ENCODE results near the gene SNTG2.

SNTG2 gene

GRCh38 chr2:929011-929735, 21.5 kb upstream of the SNTG2 start:
- no peak for DNase-seq

DNA sequence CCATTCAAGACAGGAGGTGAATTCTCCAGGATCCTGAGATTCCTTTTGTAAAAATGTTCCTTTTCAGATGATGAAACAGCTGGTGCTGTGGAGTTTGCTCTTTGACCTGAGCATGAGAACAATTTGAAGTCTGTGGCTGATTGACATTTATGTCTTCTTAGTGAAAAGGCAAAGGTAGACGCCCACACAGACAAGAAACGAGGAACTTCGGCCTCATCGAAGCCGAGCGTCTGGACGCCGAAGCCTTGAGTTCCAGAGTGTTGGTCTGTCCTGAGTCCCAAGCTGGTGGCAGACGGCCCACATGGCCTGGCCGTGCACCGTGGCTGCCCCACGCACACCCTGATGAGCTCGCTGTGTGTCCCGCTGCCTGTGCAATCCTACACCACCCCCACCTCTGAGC, 20.7 kb upstream of the SNTG2 start:
- DNase-seq, result no peak

GRCh38 chr2:930935-931334, 19.7 kb upstream of the SNTG2 start:
- no peak for DNase-seq

DNA sequence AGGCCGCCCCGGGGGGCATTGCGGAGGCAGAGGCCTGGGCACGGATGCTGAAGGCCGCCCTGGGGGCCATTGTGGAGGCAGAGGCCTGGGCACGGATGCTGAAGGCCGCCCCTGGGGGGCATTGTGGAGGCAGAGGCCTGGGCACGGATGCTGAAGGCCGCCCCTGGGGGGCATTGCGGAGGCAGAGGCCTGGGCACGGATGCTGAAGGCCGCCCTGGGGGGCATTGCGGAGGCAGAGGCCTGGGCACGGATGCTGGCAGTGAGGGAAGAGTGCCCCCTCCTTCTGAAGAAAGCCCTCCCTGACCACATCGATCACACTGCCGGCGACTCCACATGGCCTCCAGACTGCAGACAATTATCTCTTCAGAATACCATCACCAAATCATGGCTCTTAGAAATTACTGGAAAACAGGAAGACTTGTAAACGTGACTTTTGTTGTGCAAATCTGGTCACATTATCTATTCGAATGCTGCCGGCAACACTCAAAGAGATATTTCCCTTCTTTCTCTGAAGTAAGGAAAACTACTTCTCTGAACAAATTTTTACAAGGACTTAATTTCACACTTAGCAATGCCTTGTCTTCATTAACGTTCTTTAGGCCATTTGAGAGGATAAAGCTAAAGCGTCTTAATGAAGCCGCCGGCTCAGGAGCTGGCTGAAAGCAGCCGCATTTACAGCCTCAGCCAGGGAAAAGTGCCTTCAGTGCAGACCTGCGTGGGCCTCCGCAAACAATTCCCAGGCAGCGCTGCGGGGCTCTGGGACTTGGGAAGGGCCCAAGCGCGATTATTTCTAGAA, 18.1 kb upstream of the SNTG2 start:
- no peak for DNase-seq

DNA sequence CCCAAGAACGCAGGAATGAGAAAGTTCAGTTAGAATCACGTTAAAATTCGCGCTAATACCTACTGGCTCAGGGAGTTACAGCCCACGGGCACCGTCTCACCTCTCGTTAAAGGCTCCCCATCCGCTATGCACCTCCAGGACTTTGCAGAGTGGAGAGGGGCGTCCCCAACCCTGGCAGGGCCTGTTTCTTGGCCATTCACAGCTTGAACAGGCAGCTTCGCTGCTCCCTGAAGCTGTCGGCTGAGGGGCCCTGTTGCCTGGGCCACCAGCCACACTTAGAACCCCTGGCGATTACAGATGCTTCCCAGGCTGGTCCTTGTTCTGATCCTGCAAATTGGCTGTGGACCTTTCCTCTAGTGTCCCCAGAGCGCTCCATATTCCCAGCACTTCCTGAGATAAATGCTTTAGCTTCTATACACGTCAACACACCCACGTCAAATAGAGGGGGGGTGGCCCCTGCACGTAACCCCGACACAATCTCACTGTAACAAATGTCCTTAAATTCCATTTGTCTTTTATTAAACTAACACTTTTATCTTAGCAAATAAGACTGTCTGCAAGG, 16.8 kb upstream of the SNTG2 start:
- no peak for DNase-seq

DNA sequence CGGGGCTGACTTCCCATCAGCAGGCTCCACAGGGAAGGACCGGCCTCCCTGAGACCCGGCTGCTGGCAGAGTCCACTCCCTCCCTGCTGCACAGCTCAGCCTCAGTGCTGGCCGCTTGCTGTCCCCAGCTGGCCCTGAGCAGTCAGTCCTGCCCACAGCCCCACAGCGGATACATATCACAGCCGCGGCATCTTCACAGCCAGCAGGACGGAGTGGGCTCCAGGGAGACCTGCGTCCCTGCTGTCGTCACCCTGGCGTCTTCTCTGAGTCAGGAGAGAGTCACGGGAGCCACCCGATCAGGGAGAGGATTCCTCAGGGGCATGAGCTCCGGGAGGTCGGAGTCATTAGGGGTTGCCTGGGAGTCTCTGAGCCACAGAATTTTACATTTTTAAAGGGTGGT, 13.1 kb upstream of the SNTG2 start:
- no peak for DNase-seq

DNA sequence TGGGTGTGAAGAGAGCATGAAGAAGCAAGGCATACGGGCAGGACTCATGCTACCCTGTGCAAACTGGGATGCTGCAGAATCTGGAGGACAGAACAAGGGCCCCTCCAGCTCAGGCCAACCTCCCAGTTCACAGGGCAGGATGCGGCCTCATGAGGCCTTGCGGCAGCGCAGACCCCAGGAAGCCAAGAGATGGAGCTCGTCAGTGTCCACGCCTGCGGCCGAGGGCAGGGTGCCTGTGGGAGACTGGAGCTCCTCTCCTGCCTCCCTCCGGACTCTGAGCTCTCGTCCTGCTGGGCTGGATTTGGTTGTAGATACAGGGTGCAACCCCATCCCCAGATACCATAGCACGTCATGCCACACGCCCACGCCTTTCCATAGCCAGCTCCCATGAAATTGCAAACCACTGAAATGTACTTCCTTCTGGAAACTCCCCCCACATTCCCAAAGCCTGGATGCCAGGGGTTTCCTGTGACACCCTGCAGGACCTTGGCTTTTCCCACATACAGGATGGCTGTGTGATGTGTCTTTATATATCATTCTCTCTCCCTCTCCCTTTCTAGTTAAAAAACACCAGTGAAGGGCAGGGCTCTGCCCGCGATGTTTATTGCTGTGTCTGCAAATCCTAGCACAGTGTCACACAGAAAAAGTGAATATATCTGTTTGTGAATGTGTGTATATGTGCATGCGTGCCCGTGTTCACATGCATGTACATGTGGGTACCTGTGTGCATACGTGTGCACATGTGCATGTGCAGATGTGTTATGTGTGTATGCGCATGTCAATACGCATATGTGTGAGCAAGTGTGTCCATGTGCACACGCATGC, 12.3 kb upstream of the SNTG2 start:
- DNase-seq, result no peak

GRCh38 chr2:939936-940601, 10.6 kb upstream of the SNTG2 start:
- no peak for DNase-seq

DNA sequence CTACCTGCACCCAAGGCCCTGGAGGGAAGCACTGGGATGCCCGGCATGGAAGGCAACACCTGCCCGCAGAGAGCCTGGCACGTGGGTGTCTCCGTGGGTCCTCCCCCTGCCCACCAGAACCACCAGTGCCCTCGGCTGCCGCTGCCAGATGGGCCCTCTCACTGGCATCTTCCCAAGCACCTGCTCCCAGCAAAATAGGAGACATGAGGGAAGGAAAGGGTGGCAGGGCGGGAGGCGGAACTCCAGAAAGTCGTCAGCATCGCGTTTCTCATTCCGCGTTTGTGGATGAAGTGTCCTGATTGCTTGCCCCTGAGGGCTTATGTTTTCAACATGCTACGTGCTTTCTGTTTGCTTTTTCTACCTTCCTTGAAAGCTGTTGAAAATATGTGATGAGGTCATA, 8.8 kb upstream of the SNTG2 start:
- DNase-seq, result no peak

GRCh38 chr2:942775-943460, 7.7 kb upstream of the SNTG2 start:
- no peak for DNase-seq

DNA sequence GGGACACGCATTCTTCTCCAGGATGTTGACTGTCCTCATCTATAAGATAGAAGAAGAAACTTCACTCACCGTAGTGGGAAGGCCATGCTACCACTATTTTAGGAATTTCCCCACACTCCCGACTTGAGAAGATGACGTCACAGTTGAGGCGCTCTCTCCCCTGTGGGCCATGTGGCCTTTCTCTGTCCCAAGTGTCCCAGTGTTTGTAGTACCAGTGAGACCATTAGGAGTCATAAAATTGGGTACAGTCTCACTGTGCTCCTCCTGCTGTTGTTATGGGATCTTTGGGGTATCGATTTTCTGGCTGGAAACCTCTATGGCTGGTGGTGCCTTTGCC, 7.2 kb upstream of the SNTG2 start:
- no peak for DNase-seq

DNA sequence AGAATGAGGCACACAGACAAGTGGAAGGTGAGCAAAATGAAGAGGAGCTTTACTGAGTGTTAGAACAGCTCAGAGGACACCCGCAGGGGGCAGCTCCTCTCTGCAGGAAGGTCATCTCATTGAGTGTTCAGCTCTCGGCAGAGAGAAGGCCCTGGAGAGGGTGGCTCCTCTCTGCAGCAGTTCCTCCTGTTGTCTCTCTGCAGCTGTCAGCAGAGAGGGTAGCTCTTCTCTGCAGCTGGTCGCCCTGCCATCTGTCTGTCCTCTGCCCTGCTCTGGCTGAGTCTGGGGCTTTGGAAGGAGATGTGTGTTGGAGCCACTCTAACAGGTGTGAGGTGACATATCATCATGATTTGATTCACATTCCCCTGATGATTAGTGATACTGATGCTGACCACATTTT, 6.8 kb upstream of the SNTG2 start:
- no peak for DNase-seq

DNA sequence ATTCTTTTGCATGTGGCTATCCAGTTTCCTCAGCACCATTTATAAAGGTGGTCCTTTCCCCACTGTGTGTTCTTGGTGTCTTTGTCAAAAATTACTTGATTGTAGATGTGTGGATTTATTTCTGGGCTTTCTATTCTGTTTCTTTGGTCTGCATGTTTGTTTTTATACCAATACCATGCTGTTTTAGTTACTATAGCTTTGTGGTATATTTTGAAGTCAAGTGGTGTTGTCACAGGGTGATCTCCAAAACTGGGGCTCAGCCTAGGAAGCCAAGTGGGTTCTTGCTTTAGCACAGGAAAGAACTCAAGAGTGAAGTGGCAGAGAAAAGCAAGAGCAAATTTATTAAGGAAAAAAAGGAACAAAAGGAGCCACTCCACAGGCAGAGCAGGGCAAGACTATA, 6.0 kb upstream of the SNTG2 start:
- no peak for DNase-seq

DNA sequence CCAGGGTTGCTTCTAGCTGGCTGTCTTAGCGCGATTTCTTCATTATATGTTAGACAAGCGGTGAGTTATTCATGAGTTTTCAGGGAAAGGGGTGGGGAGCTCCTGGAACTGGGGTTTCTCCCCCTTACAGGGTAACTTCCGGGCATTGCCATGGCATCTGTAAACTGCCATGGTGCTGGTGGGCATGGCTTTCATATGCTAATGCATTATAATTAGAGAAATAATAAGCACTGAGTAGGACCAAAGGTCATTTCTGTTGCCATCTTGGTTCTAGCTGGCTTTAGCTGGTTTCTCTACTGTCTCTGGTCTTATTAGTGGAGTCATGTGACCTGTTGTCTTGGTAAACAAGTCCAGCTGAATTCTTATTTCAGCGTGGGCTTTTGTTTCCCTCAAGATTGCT, 5.5 kb upstream of the SNTG2 start:
- no peak for DNase-seq

DNA sequence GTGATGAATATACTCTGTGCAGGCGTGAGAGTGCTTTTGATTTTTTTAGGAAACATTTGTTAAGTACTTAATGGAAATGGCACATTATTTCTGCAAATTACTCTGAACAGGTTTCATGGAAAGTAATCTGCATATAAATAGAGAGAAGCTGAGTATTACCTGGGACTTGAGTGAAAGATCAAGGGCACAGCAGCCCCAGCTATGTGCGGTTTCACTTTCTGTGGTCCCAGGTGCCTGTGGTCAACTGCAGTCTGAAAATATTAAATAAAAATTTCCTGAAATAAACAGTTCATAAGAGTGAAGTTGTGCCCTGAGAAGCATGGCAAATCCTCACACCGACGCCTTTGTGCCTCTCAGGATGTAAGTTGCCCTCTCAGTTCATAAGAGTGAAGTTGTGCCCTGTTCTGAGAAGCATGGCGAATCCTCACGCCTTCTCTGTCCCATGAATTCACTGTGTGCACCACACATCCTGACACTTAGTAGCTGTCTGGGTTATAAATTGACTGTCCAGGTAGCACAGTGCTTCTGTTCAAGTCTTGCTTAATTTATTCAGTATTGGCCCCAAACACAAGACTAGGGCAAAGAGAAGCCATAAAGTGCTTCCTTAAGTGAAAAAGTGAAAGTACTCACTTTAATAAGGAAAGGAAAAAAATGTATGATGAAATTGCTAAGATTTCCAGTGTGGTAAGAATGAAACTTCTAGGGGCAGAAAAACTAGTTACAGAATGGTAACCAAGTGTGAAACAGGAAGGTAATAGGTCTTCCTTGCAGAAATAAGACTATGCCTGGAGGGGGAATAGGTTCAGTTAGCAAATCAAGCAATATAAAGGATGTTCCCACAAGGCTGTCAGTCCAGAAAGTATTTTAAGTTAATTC, 4.3 kb upstream of the SNTG2 start:
- no peak for DNase-seq

DNA sequence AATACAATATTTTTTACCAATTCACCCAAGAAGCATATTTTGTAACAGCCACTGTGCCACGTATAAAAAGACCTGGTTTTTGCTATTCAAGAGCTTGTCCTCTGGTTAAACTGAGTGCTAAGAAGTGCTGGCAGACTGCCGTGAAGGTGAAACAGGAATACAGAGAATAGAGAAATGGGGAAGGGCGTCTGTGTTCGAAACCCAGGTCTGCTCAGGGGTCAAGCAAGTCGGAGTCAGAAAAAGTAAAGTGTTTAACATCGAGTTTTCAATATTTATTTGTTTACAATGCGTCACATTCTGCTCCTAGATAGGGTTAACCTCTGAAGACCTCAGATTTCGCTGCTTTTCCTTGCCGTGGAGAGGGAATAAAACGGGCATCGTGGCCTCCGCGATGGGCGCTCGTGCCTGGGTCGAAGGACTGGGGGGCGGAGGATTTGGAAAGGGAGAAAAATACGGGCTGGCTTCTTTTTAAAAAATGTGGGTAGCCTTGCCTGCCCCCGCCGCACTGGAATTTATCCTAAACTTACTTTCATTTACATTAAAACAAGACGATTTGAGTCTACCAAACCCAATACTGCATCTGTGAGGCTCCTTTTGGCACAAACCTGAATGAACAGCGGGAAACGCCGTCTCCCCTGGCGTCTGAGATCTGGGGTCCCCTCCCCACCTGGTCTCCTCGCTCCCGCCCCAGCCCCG, 1.1 kb upstream of the SNTG2 start:
- no peak for DNase-seq

DNA sequence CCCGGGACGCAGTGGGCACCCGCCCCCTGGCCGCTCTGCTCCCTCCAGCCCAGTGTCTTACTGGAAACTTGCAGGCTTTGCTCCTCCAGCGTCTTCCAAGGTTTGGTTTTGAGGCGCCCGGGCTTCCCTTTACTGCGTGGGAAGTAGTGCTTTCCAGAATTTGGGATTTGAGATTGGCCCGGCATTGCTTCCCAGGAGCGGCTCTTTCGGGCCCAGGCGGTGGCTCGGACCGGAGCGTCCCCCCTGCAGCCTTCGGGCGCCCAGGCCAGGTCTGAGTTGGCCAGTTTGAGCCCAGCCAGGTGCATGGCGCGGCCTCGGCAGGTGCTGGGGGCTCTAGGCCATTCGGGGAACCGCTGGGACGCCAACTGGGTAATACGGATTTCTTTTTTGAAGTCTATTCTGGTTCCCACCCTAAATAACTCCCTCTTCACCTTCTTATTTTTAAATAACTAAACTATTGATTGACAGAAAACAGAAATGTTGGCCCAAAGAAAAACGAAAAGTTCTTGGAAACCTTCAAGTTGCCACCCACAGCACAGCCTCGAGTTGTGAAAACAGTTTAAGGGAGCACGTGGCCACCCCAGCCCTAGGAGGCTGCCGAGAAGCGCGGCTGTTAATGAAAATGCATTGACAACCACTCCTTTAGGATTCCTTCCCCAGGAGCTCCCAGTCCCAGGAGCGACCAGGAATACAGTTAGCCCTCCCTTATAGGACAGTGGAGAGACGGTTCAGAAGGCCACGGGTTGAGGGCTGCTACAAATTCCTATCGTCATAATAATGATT, 766 bp downstream of the SNTG2 start:
- no peak for DNase-seq

- DNase-seq, result no peak
Observed at GRCh38 chr2:953408-953807, 2.8 kb downstream of the SNTG2 start.

DNA sequence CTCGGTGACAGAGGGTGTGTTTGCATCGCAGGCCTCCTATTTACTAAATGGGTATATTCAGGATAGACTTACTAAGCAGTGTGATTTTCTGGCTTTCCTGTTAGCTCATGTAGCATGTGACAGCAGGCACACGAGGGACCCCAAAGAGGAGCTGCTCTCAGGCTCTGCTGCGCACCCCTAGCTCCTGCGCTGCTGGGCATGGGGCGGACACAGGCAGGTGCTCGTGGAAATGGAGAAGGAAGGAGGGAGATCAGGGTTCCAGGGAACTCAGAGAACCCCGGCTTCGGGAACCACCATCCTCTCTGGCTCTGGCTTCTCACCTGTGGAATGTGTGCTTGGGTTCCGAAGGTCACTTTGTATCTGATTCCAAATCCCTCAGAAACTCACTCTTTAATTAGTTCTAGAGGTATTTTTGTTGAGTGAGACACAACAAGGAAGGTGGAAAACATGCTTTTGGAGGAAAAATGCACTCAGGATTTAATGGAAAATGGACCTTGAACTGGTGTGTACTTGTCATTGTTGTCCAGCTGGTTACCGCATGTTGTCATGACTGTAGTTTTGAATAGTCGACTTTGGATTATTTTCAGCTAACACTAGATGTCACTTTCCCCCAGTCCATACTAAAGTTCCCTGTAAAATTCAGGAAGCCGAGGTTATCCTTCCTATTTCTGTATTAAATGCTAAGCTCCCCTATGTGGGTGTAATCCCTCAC, 3.5 kb downstream of the SNTG2 start:
- DNase-seq, result no peak

Data from NCI-H1092 (cell line).